Measurements from ENCODE around the gene SPNS2. TPM values are rescaled to one million over a fixed set of nuclear protein-coding genes. Genes with fewer than 3 reads are reported as not detected.
A peak's percentile ranks its signal among the peaks of the same experiment; 100 is the strongest.

The SPNS2 gene, protein sequence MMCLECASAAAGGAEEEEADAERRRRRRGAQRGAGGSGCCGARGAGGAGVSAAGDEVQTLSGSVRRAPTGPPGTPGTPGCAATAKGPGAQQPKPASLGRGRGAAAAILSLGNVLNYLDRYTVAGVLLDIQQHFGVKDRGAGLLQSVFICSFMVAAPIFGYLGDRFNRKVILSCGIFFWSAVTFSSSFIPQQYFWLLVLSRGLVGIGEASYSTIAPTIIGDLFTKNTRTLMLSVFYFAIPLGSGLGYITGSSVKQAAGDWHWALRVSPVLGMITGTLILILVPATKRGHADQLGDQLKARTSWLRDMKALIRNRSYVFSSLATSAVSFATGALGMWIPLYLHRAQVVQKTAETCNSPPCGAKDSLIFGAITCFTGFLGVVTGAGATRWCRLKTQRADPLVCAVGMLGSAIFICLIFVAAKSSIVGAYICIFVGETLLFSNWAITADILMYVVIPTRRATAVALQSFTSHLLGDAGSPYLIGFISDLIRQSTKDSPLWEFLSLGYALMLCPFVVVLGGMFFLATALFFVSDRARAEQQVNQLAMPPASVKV
- total RNA-seq = 10 to 100 TPM; 12.4 to 13.5 TPM
- long read RNA-seq, partial matches to known transcripts = 5 of 18 reads
- long read RNA-seq, other reads (novel, unspliced or antisense) = 10 of 18 reads

GRCh38 chr17:4498461-4499397 lies at the start of gene SPNS2:
Gene SPNS2, plus strand, starts transcription at chr17:4498881. Its CDS starts 167 bp downstream, at chr17:4499048.
- DNase-seq (peak in 1 of 2 donors; percentile 80), ATAC-seq (peak; percentile 88)
- intact Hi-C loops (cut with DNase I, micrococcal nuclease) = no loop called here

DNA sequence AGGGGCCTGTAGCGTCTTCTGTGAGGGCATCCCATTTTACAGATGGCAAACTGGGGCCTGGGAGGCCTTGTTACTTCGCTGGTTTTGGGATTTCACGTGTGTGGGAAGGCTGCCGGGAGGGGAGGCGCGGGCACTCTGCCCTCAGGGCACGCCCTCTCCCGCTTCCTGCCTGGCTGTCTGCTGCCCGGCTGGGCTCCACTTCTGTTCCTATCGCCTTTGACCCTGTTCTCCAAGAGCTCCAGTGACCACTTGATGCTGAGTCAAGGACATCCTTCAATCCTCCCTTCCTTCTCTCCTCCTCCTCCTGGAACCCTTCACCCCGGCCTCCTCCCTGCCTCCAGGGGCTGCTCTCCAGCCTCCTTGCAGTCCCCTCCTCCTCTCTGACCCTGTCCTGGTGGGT lies 48.9 kb upstream of the SPNS2 start:
- ATAC-seq = peak; percentile 67
- peak in 1 of 2 donors; percentile 25 for DNase-seq
- intact Hi-C loops (cut with DNase I, micrococcal nuclease) = loop anchor here in 1 of 2 donors (10.0 kb wide), 1 partner anchor 65 kb away; no protein-coding TSS in a partner anchor

GRCh38 chr17:4450710-4451316 lies 47.9 kb upstream of the SPNS2 start:
- DNase-seq (no peak), ATAC-seq (no peak)
- intact Hi-C loops (cut with DNase I, micrococcal nuclease) = no loop called here

GRCh38 chr17:4453812-4454591 lies 44.7 kb upstream of the SPNS2 start:
- peak; percentile 85 for ATAC-seq

DNA sequence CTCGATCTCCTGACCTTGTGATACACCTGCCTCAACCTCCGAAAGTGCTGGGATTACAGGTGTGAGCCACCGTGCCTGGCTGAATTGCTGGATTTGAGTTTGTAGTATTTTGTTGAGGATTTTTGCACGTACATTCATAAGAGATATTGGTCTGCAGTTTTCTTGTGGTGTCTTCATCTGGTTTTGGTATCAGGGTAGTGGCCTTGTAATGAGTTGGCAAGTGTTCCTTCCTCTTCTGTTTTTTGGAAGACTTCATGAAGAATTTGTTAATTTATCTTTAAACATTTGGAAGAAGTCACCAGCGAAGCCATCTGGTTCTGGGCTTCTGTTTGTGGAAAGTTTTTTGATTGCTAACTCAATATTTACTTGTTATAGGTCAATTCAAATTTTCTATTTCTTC lies 38.0 kb upstream of the SPNS2 start:
- DNase-seq (no peak), ATAC-seq (no peak)
- intact Hi-C loops (cut with DNase I, micrococcal nuclease) = no loop called here

More at GRCh38 chr17:4453812-4454591, 44.7 kb upstream of the SPNS2 start:
- intact Hi-C loops (cut with DNase I, micrococcal nuclease) = no loop called here
- no peak for DNase-seq

DNA sequence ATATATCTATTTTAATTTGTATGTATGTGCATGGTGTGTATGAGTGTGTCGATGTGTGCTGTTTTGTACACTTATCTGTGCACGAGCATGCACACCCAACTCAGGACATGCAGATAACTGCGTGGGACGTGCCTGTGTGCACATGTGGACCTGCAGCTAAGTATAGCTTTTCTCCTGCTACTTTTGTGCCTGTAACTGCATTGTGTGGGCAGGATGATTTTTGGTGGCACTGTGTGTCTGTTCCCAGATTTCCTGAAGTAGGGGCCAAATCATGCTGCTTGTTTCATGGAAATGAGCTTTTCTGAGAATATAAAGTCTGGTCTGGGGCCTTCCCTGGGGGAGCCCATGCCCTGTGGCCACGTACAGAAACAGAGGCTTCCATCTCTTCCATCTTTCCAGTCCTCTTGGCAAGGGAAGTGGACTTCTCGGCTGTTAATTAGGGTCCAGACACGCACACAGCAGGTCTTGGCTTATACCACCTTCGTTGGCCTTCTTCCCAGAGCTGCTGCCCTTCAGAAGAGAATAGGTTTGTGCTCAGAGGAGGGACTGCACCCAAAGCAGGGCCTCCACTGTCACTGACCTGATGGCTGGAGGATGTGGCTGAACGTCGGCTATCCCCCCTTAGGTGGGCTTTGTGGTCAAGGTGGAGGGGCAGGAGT lies 34.7 kb upstream of the SPNS2 start:
- ATAC-seq (no peak), DNase-seq (no peak)

GRCh38 chr17:4465786-4466185 lies 32.9 kb upstream of the SPNS2 start:
- DNase-seq (no peak), ATAC-seq (no peak)
- intact Hi-C loops (cut with DNase I, micrococcal nuclease) = no loop called here

More for the DNA sequence above, 34.7 kb upstream of the SPNS2 start:
- intact Hi-C loops (cut with DNase I, micrococcal nuclease) = no loop called here

DNA sequence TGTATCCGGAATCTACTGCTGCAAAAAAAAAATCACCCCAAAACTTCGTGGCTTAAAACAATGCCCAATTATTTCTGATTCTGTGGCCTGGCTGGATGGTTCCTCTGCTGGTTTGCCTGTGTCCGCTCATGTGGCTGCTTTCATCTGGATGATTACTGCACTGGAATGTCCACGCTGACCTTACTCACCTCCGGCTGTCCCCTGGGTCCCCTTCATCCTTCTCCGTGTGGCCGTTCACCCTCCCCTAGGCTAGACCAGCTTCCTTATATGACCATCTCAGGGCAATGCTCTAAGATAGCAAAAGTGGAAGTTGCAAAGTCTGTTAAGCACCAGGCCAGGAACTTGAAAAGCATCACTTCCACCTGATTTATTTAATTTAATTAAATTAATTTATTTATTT lies 31.4 kb upstream of the SPNS2 start:
- no peak for DNase-seq
- intact Hi-C loops (cut with DNase I, micrococcal nuclease) = no loop called here
- no peak for ATAC-seq

- DNase-seq (no peak), ATAC-seq (no peak)
Observed at GRCh38 chr17:4469552-4469951, 29.1 kb upstream of the SPNS2 start.

GRCh38 chr17:4472286-4472685 lies 26.4 kb upstream of the SPNS2 start:
- DNase-seq = no peak
- intact Hi-C loops (cut with DNase I, micrococcal nuclease) = no loop called here
- no peak for ATAC-seq

More at GRCh38 chr17:4469552-4469951, 29.1 kb upstream of the SPNS2 start:
- intact Hi-C loops (cut with DNase I, micrococcal nuclease) = no loop called here

DNA sequence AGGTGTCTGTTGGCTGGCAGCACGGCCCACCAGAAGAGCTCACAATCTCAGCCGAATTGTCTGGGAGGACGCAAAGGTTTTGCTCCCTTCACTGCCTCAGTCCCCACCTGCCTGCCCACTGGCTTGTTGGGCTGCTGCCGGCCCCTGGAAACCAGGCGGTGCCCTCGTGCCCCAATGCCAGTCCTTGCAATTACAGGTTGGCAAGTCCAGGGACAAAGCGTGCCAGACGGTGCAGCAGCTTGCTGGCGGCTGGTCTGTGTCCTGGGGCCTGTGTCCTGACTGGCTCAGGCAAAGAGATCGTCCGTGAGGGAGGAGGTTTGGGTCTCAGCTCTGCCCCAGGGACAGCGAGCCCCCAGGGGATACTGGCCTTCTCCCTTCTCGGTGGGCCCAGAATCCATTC lies 24.6 kb upstream of the SPNS2 start:
- ATAC-seq (no peak), DNase-seq (no peak)
- intact Hi-C loops (cut with DNase I, micrococcal nuclease) = no loop called here

- ATAC-seq (no peak), DNase-seq (no peak)
- intact Hi-C loops (cut with DNase I, micrococcal nuclease) = no loop called here
Observed at GRCh38 chr17:4475001-4475400, 23.7 kb upstream of the SPNS2 start.

GRCh38 chr17:4475463-4475862 lies 23.2 kb upstream of the SPNS2 start:
- no peak for DNase-seq
- intact Hi-C loops (cut with DNase I, micrococcal nuclease) = no loop called here
- no peak for ATAC-seq

- ATAC-seq (peak; percentile 5), DNase-seq (peak; percentile 39 to 46)
- intact Hi-C loops (cut with DNase I, micrococcal nuclease) = no loop called here
Observed at GRCh38 chr17:4476017-4476416, 22.7 kb upstream of the SPNS2 start.

- peak; percentile 76 to 86 for DNase-seq
- intact Hi-C loops (cut with DNase I, micrococcal nuclease) = no loop called here
- ATAC-seq = peak; percentile 51
Observed at GRCh38 chr17:4476511-4477070, 22.1 kb upstream of the SPNS2 start.

DNA sequence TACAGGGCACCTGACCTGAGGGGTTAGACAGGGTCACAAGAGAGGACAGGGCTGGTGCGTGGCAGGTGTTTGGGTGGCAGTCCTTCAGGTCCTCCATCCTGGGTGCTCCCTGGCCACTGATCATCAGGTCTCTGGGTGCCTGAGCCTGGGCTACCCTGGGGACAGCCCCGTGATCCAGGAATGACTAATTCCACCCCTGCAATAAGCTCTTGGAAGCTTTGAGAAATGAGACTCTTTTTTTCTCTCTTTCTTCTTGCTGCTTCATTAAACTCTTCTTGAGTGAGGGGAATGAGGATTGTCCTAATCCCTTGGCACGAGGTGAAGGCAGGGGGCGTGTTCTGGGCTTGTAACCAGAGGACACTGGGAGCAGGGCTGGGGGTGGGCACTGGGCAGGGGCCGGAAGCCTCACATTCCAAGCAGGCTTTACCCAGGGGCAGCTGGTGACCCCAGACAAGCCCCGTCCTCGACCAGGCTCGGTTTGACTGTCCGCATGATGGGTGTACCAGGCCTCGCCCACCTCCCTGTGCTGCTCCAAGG lies 21.4 kb upstream of the SPNS2 start:
- DNase-seq (peak in 1 of 2 donors; percentile 23), ATAC-seq (no peak)
- intact Hi-C loops (cut with DNase I, micrococcal nuclease) = no loop called here

- intact Hi-C loops (cut with DNase I, micrococcal nuclease) = no loop called here
- DNase-seq (no peak), ATAC-seq (no peak)
Observed at GRCh38 chr17:4478318-4478830, 20.3 kb upstream of the SPNS2 start.

Measured in left colon (tissue), 2 donors.